ENCODE measurements around the gene WDR12. TPM values are rescaled to one million over a fixed set of nuclear protein-coding genes. Genes with fewer than 3 reads are reported as not detected.
A peak's percentile ranks its signal among the peaks of the same experiment; 100 is the strongest.
"Not testable (repeated sequence)": the region's sequence is repeated elsewhere in the genome, so short reads cannot be mapped to it uniquely, and the experiment has no call there.

The WDR12 gene
- total RNA-seq, 1 donor from 2014 or later, result 53.5 TPM

- Mint-ChIP-seq H3K36me3 (ENCODE audit: unreplicated experiment) (no peaks in the 10 kb centered on the region), H3K4me1 (ENCODE audit: low read depth, unreplicated experiment) (peaks cover 6% of the 10 kb centered on the region), H3K27me3 (ENCODE audit: unreplicated experiment) (peaks cover 4% of the 10 kb centered on the region), H3K27ac (ENCODE audit: unreplicated experiment) (peak overlapping the region; percentile 97), H3K9me3 (ENCODE audit: unreplicated experiment) (peaks cover 8% of the 10 kb centered on the region), H3K4me3 (ENCODE audit: unreplicated experiment) (peak overlapping the region; percentile 99)
- TF ChIP-seq CTCF (IDR thresholded peaks at IDR 0.05; ENCODE audit: partially characterized antibody, unreplicated experiment), result no peak
- no peak for DNase-seq
Observed at GRCh38 chr2:202911203-202911511, 316 bp downstream of the WDR12 start.

GRCh38 chr2:202910698-202911097 is 775 bp downstream of the WDR12 start:
- Mint-ChIP-seq H3K4me1 (ENCODE audit: low read depth, unreplicated experiment) (peaks cover 6% of the 10 kb centered on the region), H3K9me3 (ENCODE audit: unreplicated experiment) (peaks cover 8% of the 10 kb centered on the region), H3K27me3 (ENCODE audit: unreplicated experiment) (peaks cover 4% of the 10 kb centered on the region), H3K36me3 (ENCODE audit: unreplicated experiment) (peaks cover under 1% of the 10 kb centered on the region), H3K4me3 (ENCODE audit: unreplicated experiment) (peak overlapping the region; percentile 99), H3K27ac (ENCODE audit: unreplicated experiment) (no peak overlapping the region)
- no peak for TF ChIP-seq CTCF (IDR thresholded peaks at IDR 0.05; ENCODE audit: partially characterized antibody, unreplicated experiment)
- DNase-seq, result no peak

- not testable (repeated sequence) for H3K9me3 Mint-ChIP-seq (ENCODE audit: unreplicated experiment); H3K4me1 Mint-ChIP-seq (ENCODE audit: low read depth, unreplicated experiment); H3K27ac Mint-ChIP-seq (ENCODE audit: unreplicated experiment); DNase-seq; H3K27me3 Mint-ChIP-seq (ENCODE audit: unreplicated experiment); H3K36me3 Mint-ChIP-seq (ENCODE audit: unreplicated experiment)
- H3K4me3 Mint-ChIP-seq (ENCODE audit: unreplicated experiment), result peak overlapping the region; percentile 99
Observed at GRCh38 chr2:202910250-202910649, 1.2 kb downstream of the WDR12 start.

GRCh38 chr2:202909394-202910192 is 1.9 kb downstream of the WDR12 start:
- no peak for DNase-seq
- Mint-ChIP-seq H3K36me3 (ENCODE audit: unreplicated experiment) (peaks cover 8% of the 10 kb centered on the region), H3K27me3 (ENCODE audit: unreplicated experiment) (peaks cover 4% of the 10 kb centered on the region), H3K27ac (ENCODE audit: unreplicated experiment) (no peak overlapping the region), H3K4me3 (ENCODE audit: unreplicated experiment) (peak overlapping the region; percentile 99), H3K9me3 (ENCODE audit: unreplicated experiment) (peaks cover 8% of the 10 kb centered on the region), H3K4me1 (ENCODE audit: low read depth, unreplicated experiment) (peaks cover 6% of the 10 kb centered on the region)
- no peak for TF ChIP-seq CTCF (IDR thresholded peaks at IDR 0.05; ENCODE audit: partially characterized antibody, unreplicated experiment)

- Mint-ChIP-seq H3K4me1 (ENCODE audit: low read depth, unreplicated experiment) (peaks cover 5% of the 10 kb centered on the region), H3K9me3 (ENCODE audit: unreplicated experiment) (peaks cover 10% of the 10 kb centered on the region), H3K27me3 (ENCODE audit: unreplicated experiment) (peaks cover 4% of the 10 kb centered on the region), H3K36me3 (ENCODE audit: unreplicated experiment) (peaks cover 17% of the 10 kb centered on the region), H3K4me3 (ENCODE audit: unreplicated experiment) (no peak overlapping the region), H3K27ac (ENCODE audit: unreplicated experiment) (no peak overlapping the region)
- TF ChIP-seq CTCF (IDR thresholded peaks at IDR 0.05; ENCODE audit: partially characterized antibody, unreplicated experiment), result no peak
- no peak for DNase-seq
Observed at GRCh38 chr2:202908186-202908585, 3.3 kb downstream of the WDR12 start.

GRCh38 chr2:202905507-202905906 is 6.0 kb downstream of the WDR12 start:
- H3K4me1 Mint-ChIP-seq (ENCODE audit: low read depth, unreplicated experiment); H3K9me3 Mint-ChIP-seq (ENCODE audit: unreplicated experiment); H3K27ac Mint-ChIP-seq (ENCODE audit: unreplicated experiment); DNase-seq; H3K27me3 Mint-ChIP-seq (ENCODE audit: unreplicated experiment); H3K4me3 Mint-ChIP-seq (ENCODE audit: unreplicated experiment): not testable (repeated sequence)
- peaks cover 17% of the 10 kb centered on the region for H3K36me3 Mint-ChIP-seq (ENCODE audit: unreplicated experiment)

All from glutamatergic neuron (in vitro differentiated cells).